Inflammatory macrophage treated with lipopolysaccharide for 1 hour (primary cell): ENCODE measurements around the gene CORO1C.

Experiments
- DNase-seq, 2 donors: peaks; one replicate each; pipeline ENCODE4 v3.0.0-alpha.2; 2020 to 2022

Gene CORO1C

DNA sequence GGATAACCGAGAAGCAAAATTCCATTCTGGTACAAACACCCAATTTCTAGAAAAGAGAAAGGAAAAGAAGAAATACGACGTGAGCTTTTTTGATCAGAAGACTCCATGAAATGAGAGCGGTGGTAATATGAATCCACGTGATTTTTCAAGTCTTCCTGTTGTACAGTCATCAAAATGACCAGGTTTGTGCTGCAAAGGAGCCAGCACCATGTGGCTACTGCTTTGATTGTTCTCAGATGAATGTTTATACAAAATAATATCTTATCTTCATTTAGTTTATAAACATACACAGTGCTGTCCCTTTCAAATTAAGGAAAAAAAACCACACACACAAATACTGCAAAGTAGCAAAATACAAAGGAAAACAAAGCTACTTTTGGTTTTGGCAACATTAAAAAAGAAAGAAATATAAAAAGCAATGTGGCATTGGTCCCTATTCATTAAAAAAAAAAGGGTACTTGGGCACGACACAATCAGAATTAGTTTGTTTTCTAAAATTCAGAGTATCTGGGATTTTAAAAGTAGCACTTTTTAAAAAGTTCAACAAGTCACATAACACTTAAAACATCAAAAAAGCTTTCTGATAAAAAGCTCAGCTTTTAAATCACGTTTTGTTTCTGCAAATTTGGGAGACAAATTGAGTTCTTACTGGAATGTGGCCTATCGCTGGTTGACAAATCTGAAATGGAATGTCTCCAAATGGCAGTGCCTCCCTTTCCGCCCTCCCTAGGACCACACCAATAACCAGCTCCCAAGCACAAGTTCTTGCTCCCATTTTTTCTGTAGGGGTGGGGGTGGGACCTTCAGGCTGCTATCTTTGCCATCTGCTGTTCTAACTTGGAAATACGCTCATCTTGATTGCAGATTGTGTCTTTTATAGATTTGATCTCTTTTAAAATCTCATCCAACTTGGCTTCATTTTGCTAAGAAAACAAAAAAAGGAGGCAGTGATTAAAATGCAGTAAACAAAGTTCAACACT, 84.4 kb downstream of the CORO1C start:
- DNase-seq = no peak

DNA sequence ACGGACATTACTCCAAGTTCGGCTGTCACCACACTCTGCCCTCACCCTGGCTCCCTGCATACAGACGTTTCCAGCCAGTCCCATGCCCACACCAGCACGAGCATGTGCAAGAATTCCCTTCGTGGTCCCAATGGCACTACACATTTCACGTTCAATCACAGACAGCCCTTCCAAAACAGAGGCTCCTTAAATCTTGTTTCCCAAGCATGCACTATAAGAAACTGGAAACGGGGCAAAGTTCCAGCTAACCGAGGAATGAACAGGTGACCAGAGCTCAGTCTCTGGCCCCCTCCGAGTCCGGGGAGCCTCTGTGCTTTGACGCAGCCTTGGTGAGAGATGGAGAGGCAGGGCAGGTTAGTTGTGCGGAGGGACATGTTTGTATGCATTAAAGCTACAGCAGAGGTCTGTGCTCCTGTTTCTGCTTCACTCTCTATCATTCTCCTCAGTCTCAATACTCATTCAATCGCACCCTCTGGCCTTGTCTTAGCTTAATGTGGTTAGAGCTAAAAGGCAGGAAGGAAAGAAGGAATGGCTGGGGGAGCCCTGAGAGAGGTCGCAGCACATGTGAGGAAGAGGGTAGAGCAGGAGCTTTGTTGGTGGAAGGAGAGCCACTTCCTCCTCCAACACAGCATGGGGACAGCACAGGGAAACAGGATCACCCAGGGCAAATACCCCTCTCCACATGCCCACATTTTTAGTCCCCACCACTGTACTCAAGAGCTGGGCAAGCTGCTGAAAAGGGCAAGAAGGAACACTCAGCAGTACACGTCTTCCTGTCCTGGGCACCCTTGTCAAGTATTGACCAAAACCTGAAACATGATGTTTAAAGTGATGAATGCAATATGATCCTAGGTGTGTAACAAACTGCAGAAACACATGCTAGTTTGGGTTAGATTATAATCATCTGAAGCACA, 85.4 kb downstream of the CORO1C start:
- DNase-seq = no peak

DNA sequence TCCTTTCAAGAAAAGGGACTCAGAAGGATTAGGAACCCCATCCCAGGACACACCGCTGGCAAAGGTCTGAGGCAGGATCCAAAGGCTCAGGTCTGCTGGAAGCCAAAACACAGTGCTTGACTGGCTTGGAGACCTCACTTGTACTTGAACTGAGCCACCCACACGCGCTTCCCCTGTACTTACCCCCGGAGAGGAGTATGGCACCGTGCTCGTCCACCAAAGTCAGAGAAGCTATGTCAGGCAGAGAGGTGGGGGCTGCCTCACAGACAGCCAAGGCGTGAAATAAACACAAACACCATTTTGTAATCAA, 86.6 kb downstream of the CORO1C start:
- no peak for DNase-seq

DNA sequence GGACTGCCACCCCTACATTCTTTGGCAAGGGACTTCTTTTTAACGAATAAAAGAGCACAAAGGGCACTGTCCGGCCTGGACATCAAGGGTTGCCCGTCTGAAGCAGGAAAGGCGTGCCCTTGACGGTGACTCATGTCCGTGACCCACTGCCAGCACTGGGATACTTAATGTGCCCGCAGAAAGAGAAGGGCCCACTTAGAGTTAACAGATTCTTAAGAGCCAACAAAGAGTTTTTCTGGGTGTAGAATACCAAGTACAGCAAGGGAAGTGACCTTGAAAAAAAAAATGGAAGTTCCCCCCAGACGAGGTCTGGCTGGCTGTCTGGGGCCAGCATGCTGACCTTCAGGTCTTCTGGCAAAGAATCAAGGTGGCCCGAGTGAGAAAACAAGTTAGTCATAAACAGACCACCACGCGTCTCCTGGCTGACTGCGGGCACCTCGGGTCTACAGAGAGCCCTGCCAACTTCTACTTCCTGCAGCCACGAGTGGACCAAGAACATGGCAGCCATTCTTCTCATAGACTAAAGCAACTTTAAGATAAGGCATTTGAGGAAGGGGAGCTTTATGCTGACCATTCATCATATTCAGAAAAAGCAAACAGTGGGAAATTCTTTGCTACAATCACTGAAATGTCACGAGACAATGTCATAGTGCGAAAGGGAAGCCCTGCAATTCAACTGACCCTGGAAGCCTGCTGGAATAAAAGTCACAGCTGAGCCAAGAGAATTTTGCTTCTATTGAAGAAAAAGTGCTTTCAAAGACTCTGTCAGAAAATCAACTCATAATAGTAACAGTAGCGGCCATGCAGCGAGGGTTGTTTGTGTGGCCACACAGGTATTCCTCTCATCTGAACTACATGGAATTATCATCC, 87.1 kb downstream of the CORO1C start:
- no peak for DNase-seq

DNA sequence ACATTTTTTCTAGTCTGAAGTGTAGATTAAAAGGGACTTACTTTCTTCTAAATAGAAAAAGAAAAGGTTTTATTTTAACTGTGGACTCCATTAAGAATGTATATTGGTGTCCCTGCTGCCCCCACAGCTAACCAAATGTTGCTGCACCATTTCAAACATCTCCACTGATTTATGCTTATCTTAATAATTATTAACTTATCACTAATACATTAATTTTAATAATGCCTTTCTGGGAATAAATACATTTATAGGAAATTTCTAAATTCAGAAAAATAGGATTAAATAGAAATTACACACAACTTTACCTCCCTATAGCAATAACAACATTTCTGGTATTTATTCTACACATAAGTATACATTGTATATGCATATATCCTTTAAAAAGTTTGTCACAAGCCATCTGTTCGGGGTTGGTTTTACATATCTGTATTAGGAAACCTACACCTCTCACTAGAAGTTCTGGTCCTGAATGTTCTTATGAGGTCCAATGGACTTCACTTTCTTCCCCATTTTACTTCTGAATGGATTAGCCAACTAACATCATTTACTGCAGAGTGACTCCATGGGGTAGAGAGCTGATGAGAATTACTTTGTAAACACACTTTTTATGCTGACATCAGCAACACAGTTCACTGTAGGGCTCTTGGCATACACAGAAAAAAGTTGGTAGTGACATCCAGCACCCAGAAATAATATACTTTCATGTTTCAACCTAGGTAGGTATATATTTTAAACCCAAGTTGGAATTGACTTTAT, 88.2 kb downstream of the CORO1C start:
- no peak for DNase-seq

DNA sequence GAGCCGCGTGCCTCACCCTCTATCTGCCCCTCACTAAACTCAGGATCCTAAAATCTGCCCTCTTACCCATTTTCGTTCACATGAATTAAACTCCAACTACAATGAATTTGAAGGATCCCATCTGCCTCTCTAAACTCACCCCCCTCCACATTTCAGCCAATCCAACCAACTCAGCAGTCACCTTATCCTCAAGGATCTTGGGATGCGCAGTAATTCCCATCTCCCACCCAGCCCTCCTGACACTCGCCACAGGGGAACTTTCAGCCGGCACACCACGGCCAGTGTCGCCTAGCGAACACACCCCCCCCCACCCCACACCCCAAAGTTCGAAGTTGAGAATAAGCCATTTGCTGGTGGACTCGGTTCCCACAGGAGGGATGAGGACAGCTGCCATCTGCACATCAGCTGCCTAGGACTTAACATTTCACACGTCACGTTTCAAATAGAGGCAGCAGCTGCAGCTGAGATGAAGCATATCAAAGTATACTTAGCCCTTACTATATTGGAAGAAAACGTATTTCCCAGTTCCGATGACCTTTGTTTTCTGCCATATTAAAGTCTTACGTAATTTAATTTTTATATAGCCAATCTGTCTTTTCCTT, 88.9 kb downstream of the CORO1C start:
- DNase-seq = no peak

DNA sequence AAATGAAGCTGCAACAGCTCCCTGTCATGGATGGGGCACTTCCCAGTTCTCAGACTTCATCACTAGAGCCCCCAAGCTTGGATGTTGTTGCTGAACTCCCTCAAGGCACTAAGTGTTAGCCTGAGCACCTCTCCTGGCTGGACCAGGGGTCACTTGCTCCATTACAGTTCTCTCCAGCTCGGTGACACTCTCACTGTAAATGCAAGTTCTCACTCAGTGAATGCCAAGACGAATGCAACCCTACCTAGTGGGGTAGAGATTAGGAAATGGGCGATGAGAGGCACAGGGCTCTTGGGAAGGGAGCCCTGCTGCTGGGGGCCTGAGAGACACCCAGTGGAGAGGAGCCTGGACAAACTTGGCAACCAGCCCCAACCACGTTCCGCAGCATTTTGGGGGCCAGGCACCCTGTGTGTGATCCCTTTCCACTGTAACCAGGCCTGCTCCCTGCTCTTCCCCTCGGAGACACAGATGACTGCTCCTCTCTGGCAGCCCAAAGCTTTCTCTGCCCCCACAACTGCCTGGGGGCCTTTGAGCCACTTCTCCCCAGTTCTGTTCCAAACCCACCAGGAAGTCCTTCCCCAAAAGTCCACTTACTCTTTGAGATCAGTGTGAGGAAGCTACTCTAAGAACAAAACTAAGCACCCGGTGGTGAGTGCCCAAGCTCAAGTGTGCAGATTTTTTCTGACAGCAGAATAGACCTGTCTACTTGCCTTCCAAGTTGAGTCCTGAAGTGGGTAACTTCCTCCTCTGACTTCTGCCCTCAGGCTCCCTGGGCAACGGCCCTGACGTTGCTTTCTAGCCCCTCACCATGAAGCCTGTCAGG, 89.7 kb downstream of the CORO1C start:
- DNase-seq = no peak

DNA sequence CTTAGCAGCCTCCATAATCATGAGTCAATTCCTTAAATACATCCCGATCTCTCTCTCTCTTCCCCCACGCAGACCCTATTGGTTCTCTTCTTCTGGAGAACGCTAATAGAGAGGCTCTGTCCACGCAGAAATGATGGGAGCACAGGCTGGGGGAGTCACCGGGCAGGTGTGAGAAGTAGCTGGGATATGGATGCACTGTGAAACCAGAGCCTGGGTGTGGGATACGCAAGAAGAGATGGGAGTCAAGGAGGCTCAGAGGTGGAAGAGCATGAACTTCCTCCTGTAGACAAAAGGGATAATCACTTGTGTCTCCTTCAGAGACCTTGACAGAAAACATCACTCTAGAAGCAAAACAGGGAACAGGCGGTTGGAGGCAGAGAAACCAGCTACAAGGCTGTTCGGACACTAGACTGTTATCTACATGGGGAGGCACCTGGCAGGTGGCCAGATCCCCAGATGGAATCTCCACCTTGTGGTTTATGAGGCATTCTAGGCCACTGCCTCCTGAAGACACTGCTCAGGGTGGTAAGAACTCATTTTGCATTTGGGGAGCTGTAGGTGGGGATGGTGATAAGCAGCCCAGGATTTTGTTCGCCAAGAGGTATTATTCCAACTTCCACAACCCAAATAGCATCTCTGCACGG, 90.4 kb downstream of the CORO1C start:
- DNase-seq = no peak

DNA sequence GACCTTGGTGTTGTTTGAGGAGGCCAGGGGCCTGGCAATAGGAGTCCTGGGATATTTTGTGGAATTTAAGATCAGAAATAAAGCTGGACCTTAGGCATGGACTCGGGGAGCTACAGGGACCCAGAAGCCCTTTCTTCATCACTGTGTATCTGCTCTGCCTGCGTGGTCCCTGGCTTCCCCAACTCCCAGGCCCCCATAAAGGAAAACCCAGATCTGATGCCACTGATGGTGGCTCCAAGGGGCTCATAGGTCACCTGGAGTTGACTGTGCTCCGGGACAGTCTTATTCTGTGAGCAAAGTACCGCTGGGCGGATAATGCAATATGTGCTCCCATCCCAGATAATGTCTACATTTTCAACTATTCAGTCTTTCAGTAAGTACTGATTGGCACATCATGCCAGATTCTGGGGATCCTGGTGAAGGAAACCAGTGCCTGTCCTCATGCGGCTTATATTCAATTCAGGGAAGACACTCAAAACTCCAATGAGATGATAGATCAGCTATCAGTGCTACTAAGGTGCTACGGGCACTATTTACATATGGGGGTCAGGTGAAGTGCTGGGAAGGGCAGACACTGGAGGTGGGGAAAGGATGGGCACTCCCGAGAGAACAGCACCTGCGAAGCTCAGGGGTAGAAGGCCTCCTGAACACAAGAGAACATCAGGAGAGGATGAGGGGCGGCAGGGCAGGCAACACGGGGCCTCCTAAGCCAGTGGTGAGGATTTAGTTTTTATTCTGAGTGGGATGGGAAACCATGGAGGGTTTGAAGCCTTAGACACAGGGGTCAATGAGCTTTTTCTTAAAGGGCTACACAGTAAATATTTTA, 92.1 kb downstream of the CORO1C start:
- DNase-seq = no peak

DNA sequence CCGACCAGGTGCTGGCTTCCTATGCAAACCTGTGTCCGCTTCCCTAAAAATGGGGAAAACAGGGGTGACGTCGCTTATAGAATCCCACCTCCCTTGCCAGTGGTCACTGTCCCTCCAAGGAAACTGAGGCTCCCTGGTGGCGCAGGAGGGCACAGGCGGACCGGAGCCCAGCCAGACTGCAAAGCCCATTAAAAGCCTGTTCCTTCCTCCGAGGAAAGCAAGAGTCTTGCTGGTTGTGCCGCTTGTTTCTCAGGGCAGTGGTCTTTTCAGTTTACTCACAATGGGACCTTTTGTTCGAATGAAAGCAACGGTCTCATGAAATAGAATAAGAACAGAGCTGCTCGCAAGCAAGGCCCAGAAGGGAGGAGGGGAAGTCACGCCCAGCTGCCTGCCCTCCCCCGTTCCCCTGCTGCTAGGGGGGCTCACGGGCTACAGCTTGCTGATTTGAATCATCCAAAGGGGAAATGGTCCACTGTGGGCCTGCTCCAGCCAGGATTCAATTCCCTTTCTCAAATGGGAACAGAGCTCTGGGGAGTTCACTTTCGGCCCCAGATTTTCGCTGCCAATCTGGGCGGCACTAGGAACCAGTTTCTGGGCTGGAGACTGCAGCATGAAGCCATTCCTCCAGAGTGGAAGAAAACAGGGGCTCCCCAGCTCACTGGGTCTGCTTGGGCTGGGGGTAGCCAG, 93.0 kb downstream of the CORO1C start:
- DNase-seq = peak; percentile 64 to 65

DNA sequence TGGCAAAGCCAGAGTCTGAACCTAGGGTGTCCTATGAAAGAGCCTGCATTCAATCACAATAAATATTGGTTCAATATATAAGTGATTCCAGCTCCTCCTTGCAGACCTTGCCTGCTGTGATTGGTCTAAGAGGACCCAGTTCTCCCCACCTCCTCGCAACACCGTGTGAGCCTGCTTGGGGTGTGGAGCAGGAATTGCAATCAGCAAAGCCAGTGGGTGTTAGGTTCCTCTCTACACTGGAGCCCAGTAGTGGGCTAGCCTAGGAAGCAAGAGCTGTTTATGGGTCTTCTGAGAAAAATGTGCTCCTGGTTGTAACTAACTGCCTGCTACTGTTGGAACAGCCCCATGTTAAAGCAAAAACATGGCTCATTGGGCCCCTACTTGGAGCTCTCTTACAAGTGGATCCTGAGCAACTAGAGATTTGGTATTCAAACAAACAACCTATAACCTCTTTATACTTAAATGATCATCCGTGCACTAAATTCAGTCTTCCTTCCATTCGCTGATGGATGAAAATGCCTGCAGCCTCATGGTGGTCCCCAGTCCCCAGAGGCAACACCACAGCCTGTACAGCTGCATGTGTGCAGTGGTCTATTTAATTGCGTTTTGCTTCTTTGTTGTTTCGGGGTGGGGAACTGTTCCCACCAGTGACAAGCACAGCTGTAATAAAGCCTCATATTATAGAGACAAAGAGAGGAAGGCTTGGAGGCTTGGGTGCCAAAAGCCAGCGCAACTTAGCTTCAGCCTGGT, 93.9 kb downstream of the CORO1C start:
- peak; percentile 46 to 67 for DNase-seq

DNA sequence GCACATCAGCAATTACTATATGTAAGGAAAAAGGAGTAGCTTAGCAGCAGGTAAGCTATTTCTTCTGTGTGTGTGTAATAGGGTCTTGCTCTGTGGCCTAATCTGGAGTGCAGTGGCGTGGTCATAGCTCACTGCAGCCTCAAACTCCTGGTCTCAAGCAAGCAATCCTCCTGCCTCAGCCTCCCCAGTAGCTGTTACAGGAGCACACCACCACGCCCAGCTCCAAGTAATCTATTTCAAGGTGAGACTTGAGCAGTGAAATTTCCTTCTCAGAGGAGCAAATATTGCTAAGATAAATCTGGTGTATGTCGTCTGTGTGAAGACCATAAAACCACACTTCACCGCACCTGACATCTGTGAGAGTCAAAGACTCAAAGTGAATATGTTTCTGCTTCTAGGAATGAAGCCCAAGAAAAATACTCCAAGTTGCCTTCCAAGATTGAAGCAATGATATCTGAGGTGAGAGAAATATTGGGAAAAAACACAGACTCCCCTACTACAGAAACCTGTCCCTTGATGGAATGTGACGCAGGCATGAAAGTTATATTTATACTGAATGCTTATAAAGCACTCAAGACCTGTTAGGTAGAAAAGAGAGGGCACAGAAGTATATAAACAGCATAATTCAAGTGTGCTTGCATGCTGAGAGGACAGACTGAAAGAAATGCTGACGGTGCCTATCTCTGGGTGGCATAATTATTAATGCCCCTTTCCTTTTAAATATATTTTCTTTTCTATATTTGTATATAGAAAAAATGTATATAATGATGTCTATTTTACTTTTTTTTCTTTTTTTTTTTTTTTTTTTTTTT, 95.1 kb downstream of the CORO1C start:
- no peak for DNase-seq

DNA sequence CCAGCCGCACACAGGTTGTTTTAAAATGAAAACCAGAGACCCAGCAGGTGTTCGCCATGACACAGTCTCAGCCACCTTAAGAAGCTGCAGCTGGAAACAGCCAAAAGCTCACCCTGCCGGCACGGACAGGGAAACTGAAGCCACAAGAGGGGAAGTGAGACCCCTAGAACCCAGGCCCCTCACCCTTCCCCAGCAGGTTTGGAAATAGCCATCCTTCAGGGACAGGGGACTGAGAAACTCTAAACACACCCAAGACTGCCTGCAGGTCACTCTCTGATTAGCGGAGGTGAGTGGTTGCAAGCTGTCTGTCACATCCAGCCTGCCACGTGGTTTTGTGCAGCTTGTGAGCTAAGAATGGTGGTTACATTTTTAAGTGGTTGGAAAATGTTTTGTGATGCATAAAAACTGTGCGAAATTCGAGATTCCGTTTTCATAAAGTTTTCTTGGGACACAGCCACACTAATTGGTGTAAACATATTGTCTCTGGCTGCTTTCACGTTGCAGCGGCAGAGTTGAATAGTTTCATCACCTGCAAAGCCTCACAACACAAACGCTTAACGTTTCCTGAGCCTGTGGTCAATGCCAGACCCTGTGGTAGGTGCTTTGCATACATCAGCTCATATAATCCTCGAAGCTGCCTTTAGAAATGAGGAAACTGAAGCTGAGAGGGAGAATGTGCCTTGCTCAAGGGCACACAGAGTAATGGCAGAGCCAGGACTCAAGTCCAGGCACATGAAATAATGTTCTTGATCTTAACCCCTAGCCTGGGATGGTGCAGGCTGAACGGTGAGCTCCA, 95.9 kb downstream of the CORO1C start:
- peak; percentile 49 to 72 for DNase-seq

DNA sequence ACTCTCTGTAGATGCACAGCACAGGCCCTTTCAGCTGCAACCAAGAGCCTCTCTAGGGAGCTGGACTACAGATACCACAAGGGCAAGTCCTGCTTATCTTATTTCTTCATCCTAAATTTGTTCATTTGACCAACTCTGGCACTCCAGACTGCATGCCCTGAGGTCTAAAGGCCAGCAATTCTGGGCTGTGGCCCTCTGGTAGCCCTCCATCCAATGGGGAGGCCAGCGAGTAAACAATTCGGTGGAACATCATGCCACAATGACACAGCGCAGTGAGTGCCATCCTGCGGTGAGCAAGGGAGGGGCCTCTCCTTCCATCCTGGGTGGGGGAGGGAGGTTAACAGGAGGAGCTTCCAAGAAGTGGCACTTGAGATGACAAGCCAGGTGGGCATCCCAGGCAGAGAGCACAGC, 97.0 kb downstream of the CORO1C start:
- DNase-seq = peak in 1 of 2 donors; percentile 68

DNA sequence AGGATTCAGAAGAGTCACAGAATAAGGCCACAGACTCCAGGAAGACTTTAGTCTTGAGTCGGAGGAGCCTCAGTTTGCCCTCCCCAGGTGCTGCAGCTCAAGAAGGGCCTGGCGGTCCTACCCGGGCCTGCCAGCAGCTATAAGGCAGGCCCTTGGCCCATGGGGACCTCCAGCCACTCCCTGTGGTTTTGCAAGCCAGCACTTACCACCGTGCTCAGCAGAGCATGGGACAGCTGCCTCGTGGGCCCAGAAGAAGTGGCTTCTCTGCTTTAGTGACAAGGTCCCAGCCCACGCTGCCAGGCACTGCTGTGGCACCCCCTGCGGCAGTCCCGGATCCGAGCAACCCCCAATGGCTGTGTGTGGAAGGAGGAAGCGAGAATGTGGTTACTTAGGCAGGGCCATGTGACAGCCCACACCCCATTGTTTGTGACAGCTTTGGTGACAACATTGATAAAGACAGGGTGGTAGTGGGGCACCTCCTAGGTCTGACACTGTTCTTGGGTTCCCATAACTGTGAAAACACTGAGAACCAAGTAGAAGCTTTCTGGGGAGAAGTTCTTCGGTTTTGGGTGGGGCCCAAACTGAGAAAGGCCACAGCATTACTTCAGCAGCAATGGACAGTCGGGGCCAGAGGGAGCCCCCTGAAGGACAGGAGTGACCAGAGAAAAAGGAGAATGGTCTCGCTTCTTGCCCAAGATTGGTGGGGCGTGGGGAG, 97.6 kb downstream of the CORO1C start, which contains the start of gene SELPLG:
Gene SELPLG (minus strand): TSS at position 361 of the 715 bp plus-strand sequence. CDS start 9,587 bp downstream, outside the sequence.
- peak; percentile 95 to 100 for DNase-seq
